IPS DF 6.9 (cell line): ENCODE results near the gene ACSF3.
"Not testable (repeated sequence)": the region's sequence is repeated elsewhere in the genome, so short reads cannot be mapped to it uniquely, and the experiment has no call there.

Experiments used
- DNase-seq: peaks from one replicate; pipeline ENCODE4 v3.0.0-alpha.2; 2013; ENCODE audit warnings: low read depth, low spot score
- H3K27ac ChIP-seq: one replicate; pipeline ENCODE4 v1.5.1; 2013; ENCODE audit warnings: low read length, control low read depth
- H3K27me3 ChIP-seq: 2 replicates; pipeline ENCODE4 v1.6.1; 2013; ENCODE audit warnings: mild to moderate bottlenecking, low read length; ENCODE audit not compliant: control insufficient read depth, insufficient read depth
- H3K36me3 ChIP-seq: 2 replicates; pipeline ENCODE4 v1.6.1; 2013; ENCODE audit warnings: low read length; ENCODE audit not compliant: control insufficient read depth, insufficient read depth
- H3K4me1 ChIP-seq: 2 replicates; pipeline ENCODE4 v1.6.1; 2013; ENCODE audit warnings: low read length; ENCODE audit not compliant: control insufficient read depth, insufficient read depth
- H3K4me3 ChIP-seq: 2 replicates; pipeline ENCODE4 v1.5.1; 2013; ENCODE audit warnings: mild to moderate bottlenecking, low read length
- H3K9me3 ChIP-seq: 2 replicates; pipeline ENCODE4 v1.6.1; 2013; ENCODE audit warnings: low read length, inconsistent platforms; ENCODE audit not compliant: control insufficient read depth, insufficient read depth
- WGBS: extraction: QIAGEN DNeasy Blood & Tissue Kit; methylation state at CpG from one replicate; pipeline ENCODE4 v1.1.7; 2013; ENCODE audit warnings: mixed read lengths, missing lambda C conversion rate; ENCODE audit not compliant: insufficient read length, insufficient coverage; 5-methylcytosine and 5-hydroxymethylcytosine counted together

ACSF3 gene

DNA sequence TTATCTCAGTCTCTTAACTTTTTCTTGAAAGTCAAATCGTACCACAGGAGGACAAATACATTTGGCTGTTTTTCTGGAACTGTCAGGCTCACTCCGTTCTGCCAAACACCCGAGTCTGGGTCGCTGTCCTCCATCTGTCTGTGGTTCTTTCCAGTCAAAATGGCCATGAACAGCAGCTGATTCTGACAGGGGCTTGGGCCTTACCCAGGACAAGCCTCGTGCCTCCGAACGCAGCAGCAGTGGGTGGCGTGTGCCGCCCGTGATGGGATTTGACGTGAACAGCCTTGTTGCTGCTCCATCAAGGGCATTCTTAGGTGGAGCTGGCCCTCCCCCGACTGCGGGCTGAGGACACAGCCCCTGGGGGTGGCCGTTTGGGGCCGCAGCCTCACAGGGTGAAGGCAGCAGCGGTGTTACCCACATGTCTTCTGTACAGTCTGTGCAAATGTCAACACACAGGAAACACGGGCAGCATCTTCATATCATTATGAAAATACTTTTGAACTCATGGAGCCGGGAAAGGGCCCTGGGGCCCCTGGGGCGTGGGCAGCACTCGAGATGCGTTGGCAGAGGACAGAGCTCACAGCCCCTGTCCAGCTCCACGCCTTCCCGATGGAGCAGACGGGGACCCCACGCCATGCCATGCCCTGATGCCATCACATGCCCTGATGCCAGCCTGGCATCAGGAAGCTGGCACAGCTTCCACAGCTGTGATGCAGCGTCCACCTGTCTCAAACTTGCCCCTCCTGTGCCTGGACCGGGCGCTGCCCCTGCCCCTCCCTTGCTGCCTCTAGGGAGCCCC is 8.6 kb upstream of the ACSF3 start:
- H3K27me3 ChIP-seq = no peaks in the 10 kb centered on the region
- H3K4me3 ChIP-seq = no peak overlapping the region
- WGBS = no CpG with 5 or more reads among the region's 28 CpGs

DNA sequence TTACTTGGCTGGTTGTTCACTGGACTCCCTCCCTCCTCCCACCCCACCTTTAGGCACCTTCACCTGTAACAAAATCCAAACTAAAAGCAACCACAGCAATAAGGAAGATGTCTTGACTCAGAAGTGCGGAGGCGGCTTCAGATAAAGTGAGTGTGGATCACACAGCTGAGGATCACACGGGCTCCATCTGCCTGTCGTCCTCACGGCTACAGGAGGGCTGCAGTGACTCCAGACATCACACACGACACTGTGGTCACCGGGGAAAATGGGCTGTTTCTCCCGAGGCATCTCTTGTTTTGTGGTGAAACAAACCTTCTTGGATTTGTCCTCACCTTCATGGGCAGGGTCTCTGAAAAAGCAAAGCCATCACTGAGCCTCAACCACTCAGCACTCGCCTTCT is 7.9 kb upstream of the ACSF3 start:
- DNase-seq = no peak
- no CpG with 5 or more reads among the region's 9 CpGs for WGBS
- no peaks in the 10 kb centered on the region; the same call in 1 of the 2 replicates for H3K27me3 ChIP-seq
- no peaks in the 10 kb centered on the region for H3K9me3 ChIP-seq
- no peaks in the 10 kb centered on the region for H3K36me3 ChIP-seq
- peaks cover 1% of the 10 kb centered on the region; the same call in 1 of the 2 replicates for H3K4me1 ChIP-seq
- H3K27ac ChIP-seq = no peak overlapping the region
- no peak overlapping the region for H3K4me3 ChIP-seq

More for the DNA sequence above, 8.6 kb upstream of the ACSF3 start:
- no peaks in the 10 kb centered on the region for H3K9me3 ChIP-seq
- no peak for DNase-seq
- H3K27ac ChIP-seq = no peak overlapping the region
- H3K4me1 ChIP-seq = peaks cover 1% of the 10 kb centered on the region; the same call in 1 of the 2 replicates
- H3K36me3 ChIP-seq = no peaks in the 10 kb centered on the region

DNA sequence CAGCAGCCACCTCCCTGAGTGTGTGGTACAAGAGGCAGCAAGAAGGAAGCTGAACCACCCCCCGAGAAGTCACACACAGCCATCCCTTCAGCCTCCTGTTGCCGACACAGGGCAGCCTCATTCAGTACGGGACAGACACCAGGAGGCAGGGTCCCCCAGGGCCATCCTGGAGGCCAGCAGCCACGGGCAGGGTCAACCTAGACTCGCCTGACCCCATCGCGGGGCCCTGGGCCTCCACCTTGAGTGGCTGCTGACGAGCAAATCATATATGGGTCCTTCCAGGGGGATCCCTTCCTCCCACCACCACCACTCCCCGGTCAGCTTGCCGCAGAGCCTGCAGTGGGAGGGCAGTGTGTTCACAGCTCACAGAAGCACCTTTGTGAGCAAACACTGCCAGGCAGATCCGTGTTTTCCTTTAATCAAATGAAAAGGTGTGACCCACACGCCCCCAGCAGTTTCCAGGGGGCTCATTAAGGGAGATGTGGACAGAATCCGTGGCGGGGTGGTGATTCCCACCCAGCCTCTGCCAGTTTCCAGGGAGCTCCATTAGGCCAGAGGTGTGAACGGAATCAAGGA is 5.6 kb upstream of the ACSF3 start:
- no peak for DNase-seq
- H3K4me3 ChIP-seq = no peak overlapping the region
- WGBS = 100% methylated on average over 1 of the region's 15 CpGs
- H3K27me3 ChIP-seq = no peaks in the 10 kb centered on the region; the same call in 1 of the 2 replicates
- no peak overlapping the region for H3K27ac ChIP-seq
- no peaks in the 10 kb centered on the region for H3K36me3 ChIP-seq
- peaks cover 1% of the 10 kb centered on the region; the same call in 1 of the 2 replicates for H3K4me1 ChIP-seq
- no peaks in the 10 kb centered on the region for H3K9me3 ChIP-seq

DNA sequence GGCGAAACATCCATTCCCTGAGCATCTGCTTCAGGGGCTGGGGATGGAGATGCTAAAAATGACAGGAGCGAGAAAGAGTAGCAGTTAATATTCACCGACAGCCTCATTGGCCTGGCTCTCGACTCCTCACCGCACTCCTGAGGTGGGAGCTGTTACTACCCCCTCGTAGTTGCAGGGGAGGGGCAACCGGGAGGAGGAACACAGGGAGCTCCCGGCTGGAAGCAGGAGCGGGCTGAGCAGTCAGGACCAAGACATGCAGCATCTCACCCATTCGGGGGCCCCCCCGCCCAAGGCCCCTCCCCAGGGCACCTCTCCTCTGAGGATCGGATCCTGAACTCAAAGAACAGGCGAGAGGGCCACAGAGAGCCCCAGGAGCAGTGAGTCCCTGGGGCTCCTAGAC is 4.5 kb upstream of the ACSF3 start:
- no peaks in the 10 kb centered on the region; the same call in 1 of the 2 replicates for H3K27me3 ChIP-seq

DNA sequence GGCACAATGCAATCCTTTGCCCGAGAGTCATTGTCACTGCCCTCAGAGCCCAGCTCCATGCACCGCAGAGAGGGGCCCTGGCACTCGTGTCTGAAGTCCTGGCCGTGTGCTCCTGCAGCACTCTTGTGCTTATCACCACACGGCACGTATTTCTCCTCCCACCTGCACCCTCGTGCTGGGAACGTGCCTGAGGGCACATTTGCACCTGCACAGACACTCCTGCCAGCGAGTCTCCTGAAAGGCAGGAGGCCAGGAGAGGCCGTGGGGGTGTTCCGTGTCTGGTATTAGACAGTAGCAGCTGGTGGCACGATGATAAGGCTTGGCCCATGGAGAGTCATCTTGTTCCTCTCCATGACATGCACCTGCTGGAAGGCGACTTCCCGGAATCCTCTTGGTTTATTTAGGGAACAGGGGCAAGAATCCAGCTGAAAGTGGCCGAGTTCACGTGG is 3.4 kb upstream of the ACSF3 start:
- Histone ChIP-seq H3K36me3 (no peaks in the 10 kb centered on the region), H3K27ac (no peak overlapping the region), H3K4me3 (no peak overlapping the region), H3K9me3 (no peaks in the 10 kb centered on the region), H3K27me3 (no peaks in the 10 kb centered on the region; the same call in 1 of the 2 replicates), H3K4me1 (peaks cover 4% of the 10 kb centered on the region; the same call in 1 of the 2 replicates)
- no peak for DNase-seq
- no CpG with 5 or more reads among the region's 16 CpGs for WGBS

More for the DNA sequence above, 4.5 kb upstream of the ACSF3 start:
- Histone ChIP-seq H3K27ac (no peak overlapping the region), H3K9me3 (no peaks in the 10 kb centered on the region), H3K36me3 (no peaks in the 10 kb centered on the region), H3K4me3 (no peak overlapping the region), H3K4me1 (peaks cover 1% of the 10 kb centered on the region; the same call in 1 of the 2 replicates)
- no CpG with 5 or more reads among the region's 13 CpGs for WGBS
- no peak for DNase-seq

DNA sequence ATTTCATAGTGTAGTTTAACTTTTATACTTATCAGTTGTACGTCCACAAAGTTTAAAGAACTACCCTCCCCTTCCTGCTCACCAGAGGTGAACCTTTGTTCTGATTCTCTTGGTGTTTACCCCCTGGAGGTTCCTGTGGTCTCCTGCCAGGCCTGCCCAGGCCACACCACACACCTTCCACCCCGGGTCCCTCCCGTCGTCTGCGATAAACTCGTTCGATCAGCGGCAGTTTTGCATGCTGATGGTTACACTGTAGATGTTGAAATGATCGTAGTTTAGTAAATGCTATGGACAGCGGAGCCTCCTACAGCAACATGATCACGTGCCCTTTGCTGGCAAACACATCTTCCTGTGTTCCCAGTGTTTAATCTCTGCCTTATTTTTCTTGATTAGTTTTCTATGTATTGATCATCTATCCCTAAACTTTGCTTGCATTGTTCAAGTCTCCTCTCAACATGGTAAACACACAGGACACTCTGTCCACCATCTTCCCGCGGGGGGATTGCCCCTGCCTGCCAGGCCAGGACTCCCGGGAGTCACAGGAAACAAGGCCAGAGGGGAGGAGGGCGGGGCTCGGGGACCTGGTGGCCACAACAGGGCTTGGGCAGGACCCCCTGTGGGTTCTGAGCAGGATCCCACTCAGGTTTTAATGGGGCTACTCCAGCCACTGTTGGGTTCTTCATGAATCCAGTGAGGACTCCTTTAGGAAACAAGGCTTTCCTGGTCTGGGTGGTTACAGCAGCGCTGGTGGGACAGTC is 2.8 kb upstream of the ACSF3 start:
- Histone ChIP-seq H3K36me3 (no peaks in the 10 kb centered on the region), H3K9me3 (no peaks in the 10 kb centered on the region), H3K4me3 (no peak overlapping the region), H3K27ac (no peak overlapping the region), H3K4me1 (peaks cover 4% of the 10 kb centered on the region; the same call in 1 of the 2 replicates), H3K27me3 (no peaks in the 10 kb centered on the region; the same call in 1 of the 2 replicates)
- no peak for DNase-seq
- WGBS = no CpG with 5 or more reads among the region's 17 CpGs

DNA sequence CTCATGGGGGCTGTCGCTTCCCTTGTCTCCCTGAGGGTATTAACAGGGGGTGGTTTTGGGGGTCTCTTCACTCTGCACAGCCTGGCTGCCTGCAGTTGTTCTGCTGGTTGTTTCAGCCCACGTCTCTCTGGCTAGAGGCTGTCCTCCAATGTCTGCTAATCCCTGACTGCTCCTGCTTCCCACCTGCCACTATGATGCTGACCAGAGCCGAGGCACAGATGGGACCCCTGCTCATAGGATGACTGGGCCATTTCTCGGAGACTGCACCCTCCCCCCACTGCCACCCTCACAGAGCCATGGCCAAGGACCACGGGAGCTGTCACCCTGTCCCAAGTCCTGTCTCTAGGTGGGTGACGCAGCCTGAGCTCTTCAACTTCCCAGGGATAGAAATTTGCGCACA is 1.6 kb upstream of the ACSF3 start:
- H3K4me3 ChIP-seq = no peak overlapping the region
- WGBS = no CpG with 5 or more reads among the region's 7 CpGs
- no peaks in the 10 kb centered on the region for H3K9me3 ChIP-seq
- no peaks in the 10 kb centered on the region; the same call in 1 of the 2 replicates for H3K27me3 ChIP-seq
- no peak for DNase-seq
- no peaks in the 10 kb centered on the region for H3K36me3 ChIP-seq
- peaks cover 4% of the 10 kb centered on the region; the same call in 1 of the 2 replicates for H3K4me1 ChIP-seq
- H3K27ac ChIP-seq = no peak overlapping the region

DNA sequence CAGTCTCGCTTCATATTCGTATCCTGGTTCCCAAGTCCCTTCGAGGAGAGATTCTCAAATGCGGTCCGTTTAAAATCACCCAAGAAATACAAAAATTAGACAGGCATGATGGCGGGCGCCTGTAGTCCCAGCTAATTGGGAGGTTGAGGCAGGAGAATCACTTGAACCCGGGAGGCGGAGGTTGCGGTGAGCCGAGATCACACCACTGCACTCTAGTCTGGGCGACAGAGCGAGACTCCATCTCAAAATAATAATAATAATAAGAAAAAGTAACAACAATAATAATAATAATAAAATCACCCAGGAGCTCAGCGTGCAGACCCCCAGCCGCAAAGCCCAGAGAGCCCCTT is 425 bp upstream of the ACSF3 start:
- WGBS = no CpG with 5 or more reads among the region's 15 CpGs
- H3K27ac ChIP-seq, H3K4me1 ChIP-seq: not testable (repeated sequence)

DNA sequence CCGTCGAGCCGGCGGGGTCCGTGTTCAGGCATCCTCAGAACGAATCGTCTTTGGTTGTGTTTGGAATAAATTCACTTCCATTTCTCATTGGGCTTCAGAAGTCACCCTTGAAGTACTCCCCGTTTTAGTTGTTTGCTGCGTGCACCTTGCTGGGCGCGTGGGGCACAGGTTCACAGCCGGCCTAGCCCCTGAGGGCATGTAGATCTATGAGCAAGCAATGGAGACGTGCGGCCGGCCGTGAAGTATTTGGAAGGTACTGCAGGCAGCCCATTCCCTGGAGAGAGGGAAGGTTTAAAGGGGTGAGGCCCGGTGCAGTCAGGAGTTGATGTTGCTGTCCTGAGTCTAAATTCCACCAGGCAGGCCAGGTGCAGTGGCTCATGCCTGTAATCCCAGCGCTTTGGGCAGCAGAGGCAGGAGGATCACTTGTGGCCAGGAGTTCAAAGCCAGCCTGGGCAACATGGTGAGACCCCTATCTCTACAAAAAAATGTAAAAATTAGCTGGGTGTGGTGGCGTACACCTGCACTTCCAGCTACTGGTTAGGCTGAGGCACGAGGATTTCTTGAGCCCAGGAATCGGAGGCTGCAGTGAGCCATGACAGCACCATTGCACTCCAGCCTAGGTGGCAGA is 714 bp downstream of the ACSF3 start:
- Histone ChIP-seq H3K36me3 (no peaks in the 10 kb centered on the region), H3K9me3 (no peaks in the 10 kb centered on the region), H3K27ac (no peak overlapping the region), H3K27me3 (no peaks in the 10 kb centered on the region; the same call in 1 of the 2 replicates), H3K4me3 (peak overlapping the region; percentile 67; the same call in 1 of the 2 replicates), H3K4me1 (peaks cover 3% of the 10 kb centered on the region; the same call in 1 of the 2 replicates)
- WGBS = no CpG with 5 or more reads among the region's 21 CpGs
- no peak for DNase-seq

More for the DNA sequence above, 425 bp upstream of the ACSF3 start:
- not testable (repeated sequence) for H3K36me3 ChIP-seq, H3K27me3 ChIP-seq, H3K9me3 ChIP-seq, DNase-seq
- peak overlapping the region; percentile 67; the same call in 1 of the 2 replicates for H3K4me3 ChIP-seq

DNA sequence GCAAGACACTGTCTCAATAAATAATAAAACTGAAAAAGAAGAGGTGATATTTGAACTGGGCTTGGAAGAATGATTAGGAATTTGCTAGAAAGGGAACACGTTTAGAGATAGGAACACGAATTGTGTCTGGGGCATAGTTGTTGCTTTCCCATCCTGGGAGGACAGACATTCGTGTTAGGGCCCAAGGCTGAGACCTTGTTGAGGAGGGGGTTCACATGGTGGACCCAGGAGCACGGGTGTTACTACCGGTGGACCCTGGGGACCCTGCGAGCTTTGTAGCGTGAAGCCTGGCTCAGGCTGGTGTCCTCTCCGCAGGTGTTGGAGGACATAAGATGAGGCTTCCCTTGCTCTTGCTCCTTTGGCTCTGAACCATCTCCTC is 1.2 kb downstream of the ACSF3 start:
- DNase-seq = no peak
- Histone ChIP-seq H3K9me3 (no peaks in the 10 kb centered on the region), H3K4me3 (no peak overlapping the region; the same call in 1 of the 2 replicates), H3K27me3 (no peaks in the 10 kb centered on the region; the same call in 1 of the 2 replicates), H3K36me3 (no peaks in the 10 kb centered on the region), H3K4me1 (peaks cover 3% of the 10 kb centered on the region; the same call in 1 of the 2 replicates), H3K27ac (no peak overlapping the region)
- WGBS = no CpG with 5 or more reads among the region's 8 CpGs
